ENCODE data around the gene ZNF132.
"Not testable (repeated sequence)": the region's sequence is repeated elsewhere in the genome, so short reads cannot be mapped to it uniquely, and the experiment has no call there.

The ZNF132 gene

DNA sequence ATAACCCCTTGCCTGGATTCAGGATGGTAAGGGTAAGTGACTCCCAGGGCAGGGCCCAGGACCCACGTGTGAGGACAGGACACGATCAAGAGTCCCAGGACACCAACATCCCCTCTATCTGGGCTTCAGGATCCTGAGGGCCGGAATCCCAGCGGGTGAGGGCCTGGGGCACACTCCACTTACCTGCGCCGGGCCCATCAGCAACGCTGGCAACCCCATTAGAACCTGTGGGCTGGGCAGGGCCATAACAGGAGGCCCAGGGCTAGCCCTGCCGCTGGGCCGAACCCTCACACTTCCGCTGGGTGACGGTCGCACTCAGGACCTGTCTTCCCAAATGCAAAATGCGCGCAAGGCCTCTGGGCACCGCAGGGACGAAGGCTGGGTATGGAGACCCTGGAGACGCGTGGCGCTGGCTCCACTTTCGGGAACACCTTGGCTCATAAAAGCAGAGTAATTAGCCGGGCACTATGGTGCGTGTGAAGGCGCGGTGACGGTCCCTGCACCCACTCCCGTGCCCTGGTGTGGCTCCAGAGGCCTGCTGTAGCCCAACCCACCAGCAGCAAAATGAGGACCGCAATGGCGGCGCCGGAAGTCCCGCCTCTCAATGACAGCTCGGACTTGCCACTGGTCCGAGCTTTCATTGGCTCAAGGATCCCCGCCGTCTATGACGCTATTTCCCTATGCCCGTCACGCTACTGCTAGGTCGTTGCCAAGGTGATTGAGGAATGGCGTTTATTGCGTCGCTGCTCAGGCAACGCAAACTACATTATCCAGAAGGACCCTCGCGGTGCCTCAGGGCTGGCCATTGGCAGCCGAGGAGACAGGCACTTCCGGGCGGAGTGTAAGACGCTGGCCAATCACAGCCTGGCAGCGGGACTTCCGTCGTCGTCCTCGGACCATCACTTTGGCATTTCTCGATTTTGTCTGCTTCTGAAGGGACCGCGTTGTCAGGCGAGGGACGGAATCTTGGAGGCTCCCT, at the start of gene ZNF132:
TSS of gene ZNF132 (minus strand) at position 578 of the 979 bp plus-strand sequence. CDS start at position 246, 332 bp downstream.
- peak; percentile 100 for DNase-seq (ENCODE audit: low read depth)

DNA sequence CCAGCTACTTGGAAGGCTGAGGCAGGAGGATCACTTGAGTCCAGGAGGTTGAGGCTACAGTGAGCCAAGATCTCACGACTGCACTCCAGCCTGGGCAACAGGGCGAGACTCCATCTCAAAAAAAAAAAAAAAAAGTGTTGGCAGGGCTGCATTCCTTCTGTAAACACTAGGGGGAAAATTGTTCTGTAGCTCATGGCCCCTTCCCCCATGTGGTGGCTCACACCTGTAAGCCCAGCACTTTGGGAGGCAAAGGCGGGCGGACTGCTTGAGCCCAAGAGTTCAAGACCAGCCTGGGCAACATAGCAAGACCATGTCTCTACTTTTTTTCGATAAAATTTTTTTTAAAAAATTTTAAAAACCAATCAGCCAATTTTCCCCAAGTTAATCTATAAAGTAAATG, 44.4 kb upstream of the ZNF132 start:
- not testable (repeated sequence) for DNase-seq (ENCODE audit: low read depth)

DNA sequence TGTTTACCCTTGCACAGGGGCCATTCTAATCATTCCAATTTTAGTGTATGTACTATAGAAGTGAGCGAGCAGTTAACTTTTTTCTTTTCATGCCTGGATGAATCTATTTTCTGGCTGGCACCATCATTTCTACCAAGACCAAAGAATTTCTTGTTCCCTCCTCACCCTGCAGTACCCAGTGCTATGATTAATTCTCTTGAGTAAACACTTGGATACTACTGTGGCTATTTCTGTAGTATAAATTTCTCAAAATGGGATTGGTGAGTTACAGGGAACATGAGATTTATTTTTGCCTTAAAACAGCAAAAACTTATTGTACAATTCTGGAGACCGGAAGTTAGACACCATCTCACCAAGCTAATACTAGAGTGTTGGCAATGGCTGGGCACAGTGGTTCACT, 43.8 kb upstream of the ZNF132 start:
- no peak for DNase-seq (ENCODE audit: low read depth)

DNA sequence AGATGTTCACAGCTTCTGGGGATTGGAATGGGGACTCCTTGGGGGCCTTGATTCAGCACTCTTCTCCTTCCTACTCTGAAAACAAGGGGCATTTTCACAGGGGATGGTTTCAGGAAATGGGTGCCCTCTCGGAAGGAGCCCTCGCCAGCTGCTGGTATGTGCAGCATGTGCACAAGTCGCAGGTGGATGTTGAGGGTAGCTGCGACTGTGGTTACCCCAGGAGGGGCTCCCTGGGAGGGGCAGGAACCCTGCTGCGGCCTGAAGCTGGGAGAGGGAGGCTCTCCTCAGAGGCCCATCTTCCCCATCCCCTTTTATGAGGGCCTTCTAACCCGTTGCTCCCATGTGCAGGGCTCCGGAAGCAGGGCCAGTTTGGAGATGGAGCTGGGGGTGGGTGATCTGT, 42.4 kb upstream of the ZNF132 start:
- no peak for DNase-seq (ENCODE audit: low read depth)

DNA sequence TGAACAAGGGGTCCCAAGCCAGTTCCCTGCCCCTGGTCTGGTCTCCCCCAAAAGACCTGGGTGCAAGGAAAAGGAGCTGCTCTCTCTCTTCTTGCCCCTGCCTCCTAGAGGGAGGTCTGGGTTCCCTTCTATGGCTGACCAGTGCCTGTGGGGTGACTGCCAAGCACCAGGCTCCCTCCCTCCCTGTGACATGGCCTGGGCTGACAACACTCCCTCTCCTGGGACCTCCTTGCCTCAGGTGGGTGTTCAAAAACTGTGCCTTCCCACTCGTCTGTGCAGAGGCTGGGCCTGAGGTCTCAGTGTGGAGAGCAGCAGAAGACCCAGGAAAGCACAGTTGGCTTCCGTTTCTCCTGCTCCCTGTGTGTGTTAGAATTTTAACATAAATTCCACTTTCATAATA, 40.9 kb upstream of the ZNF132 start:
- DNase-seq (ENCODE audit: low read depth): no peak

DNA sequence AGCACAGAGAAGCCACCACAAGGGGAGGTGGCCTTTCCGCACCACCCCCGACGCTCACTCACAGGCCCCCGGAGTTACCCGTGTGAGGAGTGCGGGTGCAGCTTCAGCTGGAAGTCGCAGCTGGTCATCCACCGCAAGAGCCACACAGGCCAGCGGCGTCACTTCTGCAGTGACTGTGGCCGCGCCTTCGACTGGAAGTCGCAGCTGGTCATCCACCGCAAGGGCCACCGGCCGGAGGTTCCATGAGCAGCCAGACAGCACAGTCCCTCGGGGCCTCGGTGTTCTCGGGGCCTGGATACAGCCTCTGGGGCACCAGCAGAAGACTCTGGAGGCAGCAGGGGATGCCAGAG, 40.5 kb upstream of the ZNF132 start:
- DNase-seq (ENCODE audit: low read depth): no peak

DNA sequence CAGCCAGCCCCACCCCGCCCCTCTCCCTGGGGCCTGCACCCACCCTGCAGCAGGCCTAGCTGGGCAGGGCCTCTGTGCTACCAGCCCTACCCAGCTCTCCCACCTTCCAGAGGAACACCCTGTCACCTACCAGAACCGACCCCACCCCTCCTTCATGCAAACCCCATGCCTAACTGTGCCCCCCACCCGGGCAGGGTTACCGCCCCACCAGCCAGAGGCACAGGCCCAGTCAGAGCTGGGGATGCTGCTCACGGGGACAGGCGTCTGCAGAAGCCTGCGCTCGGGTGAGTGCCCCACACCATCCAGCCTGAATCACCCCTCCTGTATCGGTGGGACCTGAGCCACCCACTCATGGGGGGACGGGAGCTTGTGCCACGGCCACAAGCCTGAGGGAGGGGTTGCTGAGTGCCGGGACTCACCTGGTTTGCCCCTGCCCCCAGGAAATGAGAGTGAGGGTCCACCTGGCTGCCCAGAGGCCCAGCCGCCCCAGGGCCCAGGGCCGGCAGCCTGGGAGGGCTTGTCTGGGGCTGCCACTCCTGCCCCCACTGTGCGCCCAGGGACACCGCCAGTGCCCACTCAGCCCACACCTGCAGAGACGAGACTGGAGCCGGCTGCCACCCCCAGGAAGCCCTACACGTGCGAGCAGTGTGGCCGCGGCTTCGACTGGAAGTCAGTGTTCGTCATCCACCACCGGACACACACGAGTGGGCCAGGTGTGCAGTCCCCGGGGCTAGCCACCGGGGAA, 40.0 kb upstream of the ZNF132 start:
- no peak for DNase-seq (ENCODE audit: low read depth)

DNA sequence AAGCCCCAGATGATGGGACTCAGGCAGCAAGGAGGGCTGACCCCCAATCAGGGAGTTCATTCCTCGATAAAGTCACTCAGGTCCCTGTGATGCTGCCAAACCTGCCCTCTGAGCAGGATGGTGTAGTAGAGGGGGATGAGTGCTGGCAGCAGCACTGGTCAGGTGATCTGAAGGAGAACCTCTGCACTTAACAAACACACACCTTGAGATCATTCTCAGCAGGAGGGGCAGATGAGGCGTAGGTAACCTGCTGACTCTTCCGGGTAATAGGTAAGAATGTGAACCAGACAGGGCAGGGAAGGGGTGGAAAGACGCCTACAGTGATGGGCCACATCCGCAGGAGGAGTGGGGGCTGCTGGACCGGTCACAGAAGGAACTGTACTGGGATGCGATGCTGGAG, 39.4 kb upstream of the ZNF132 start:
- no peak for DNase-seq (ENCODE audit: low read depth)

DNA sequence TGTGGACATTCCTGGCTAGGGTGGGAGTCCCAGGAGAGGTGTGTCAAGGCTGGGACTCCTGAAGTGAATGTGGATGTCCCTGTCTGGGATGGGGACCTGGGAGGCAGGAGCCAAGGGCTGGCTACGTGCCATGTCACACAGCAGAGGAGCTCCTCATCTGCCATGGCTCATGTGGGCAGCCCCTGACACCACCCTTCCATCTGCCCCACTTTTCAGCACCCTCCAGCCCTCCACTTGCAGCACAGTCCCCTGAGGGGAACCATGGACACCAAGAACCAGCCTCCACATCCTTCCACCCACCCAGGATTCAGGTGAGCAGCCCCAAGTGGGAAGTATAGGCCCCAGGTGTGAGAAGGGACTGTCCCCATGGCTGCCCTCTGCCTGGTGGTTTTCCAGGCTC, 37.9 kb upstream of the ZNF132 start:
- no peak for DNase-seq (ENCODE audit: low read depth)

DNA sequence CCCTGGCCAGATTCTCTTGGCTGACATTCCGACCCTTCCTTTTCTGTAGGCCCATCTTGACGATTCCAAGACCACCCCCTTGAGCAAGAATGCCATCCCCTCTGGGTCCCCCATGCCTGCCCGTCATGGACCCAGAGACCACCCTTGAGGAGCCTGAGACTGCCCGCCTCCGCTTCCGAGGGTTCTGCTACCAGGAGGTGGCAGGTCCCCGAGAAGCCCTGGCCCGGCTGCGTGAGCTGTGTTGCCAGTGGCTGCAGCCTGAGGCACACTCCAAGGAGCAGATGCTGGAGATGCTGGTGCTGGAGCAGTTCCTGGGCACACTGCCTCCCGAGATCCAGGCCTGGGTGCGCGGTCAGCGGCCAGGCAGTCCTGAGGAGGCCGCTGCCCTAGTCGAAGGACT, 37.2 kb upstream of the ZNF132 start:
- no peak for DNase-seq (ENCODE audit: low read depth)

DNA sequence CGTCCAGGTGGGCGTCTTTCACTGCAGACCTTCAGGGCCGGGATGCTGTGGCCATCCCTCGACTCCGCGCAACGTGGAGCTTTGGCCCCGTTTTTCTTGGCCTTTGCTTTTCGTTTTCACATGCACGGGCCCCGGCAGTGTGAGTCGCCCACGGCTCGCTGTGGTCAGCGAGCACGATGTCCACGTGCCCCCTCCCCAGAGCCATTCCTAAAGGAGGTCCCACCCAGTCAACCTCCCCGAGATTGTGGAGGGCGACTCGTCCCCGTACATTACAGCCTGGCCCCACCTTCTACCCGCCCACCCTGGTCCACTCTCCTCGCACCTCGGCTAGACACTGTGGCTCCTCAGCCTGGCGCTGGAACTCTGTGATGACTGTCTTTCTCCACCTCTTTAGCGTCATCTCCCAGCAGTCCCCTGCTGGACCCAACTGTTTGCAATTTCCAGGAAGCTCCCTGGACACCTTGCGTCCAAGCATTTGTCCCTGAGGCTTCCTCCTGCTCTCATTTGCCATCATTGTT, 36.6 kb upstream of the ZNF132 start:
- DNase-seq (ENCODE audit: low read depth): peak; percentile 29

DNA sequence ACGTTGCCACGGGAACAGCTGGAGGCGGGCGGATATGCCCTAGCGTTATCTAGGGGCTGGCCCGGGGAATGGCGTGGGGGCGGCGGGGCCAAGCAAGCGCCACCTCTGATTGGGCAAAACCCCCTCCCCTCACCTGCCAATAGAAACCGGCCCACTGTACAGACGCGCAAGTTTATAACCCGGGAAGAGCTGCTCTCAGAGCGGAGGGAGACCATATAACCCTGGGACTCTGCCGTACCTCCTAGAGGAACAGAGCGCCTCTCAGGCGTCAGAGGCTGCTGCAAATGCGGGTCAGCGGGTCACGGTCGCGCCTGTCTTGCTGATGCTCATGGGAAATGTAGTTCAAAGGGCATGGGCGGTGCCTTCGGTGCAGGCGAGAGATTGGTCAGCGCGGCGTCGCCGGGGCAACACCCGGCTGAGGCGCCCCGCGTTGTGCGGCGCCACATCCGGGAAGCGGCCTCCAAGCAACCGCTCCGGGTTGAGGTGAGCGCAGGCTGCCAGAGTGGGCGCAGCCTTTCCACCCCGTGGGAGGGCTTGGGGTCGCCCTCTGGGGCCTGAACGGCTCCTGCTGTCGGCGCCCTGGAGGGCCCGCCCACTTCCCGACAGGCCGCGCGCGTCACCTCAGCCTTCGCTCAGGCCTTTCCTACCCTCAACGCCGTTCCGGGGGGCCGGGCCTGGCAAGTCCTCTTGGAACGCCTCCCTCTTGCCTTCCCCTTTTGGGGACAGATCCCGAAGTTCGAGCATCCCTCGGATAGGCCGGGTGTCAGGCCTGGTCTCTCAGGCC, 36.0 kb upstream of the ZNF132 start, which contains the start of gene ZNF446:
TSS of gene ZNF446 (plus strand) at position 639 of the 784 bp plus-strand sequence. CDS start 867 bp downstream, outside the sequence.
- peak; percentile 98 for DNase-seq (ENCODE audit: low read depth)

DNA sequence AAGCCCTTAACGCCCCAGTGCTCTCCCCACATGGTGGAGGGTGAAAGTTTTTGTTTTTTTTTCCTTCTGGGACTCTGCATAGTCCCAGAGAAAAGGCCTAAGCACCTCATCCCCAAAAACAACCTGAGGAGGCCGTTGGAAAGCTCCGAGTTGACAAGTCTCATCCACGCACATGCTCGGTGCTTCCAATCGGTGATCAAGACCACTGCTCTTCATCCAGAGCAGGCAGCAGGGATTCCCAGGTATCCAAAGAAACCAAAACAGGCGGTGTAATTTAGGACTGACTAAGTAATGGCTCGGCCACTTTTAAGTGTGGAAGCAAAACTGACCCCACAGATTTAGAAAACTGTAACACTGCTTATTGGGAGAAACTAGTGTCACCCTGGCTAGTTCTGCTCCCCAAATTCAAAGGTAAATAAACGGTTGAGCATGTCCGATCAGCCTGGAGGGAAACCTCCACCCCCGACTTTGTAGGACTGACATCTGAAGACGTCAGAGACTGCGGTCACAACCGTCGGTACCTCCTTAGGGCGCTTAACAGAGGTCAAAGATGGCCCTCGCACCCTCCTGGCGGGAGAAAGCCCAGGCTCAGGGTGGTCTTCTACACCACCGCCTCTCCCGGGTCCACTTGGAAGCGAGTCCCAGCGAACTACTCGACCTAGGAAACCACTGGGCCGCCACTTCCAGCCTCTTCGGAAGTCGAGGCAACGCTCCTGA, 35.2 kb upstream of the ZNF132 start:
- DNase-seq (ENCODE audit: low read depth): no peak

DNA sequence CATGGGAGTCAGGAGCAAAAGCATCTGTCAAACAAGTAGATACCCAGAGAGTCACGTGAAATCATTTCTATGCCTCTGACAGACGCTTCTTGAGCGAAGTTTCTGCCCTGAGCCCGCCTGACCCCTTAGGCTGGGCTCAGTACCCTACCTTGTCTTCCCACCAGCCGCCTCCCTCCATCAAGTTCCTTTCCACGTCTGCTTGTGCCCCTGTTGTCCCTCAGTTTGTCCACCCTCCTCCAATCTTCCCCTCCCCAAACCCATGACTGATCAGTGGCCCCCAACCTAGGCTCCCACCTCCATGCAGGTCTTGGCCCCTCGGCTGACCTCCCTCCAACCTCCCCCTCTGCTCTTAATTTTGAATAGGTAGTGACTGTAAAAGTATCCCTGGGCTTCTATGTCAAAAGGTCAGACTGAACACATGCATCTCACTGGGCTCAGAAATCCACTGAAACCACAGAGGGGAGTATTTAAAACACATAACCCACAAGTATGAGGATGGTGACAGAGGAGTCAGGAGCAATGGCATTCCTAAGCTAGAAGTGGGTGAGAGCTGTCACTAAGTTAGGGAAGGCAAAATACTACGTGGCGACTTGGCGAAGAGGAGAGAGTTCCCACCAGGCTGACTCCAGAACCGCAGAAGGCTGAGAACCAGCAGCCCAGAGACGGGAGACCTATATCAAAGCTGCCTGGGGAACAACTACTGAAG, 34.5 kb upstream of the ZNF132 start:
- peak; percentile 31 for DNase-seq (ENCODE audit: low read depth)

DNA sequence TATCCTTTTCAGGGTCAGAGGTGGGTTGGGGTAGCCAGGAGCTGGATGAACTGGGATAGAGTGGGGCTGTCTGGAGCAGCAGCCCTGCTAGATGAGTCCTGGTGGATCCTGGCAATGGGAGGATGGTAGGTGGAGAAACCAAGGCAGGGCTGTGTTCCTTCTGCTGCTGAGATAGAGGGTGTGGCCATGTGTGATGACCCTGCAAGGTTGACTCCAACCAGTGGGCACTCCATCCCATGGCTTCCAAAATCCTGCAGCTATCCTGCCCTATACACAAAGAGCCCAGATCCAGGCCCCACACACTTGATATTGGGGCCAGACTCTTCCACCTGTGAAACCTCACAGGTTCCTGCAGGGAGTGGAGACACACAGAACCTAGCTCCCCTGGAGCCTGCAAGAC, 33.8 kb upstream of the ZNF132 start:
- DNase-seq (ENCODE audit: low read depth): no peak

DNA sequence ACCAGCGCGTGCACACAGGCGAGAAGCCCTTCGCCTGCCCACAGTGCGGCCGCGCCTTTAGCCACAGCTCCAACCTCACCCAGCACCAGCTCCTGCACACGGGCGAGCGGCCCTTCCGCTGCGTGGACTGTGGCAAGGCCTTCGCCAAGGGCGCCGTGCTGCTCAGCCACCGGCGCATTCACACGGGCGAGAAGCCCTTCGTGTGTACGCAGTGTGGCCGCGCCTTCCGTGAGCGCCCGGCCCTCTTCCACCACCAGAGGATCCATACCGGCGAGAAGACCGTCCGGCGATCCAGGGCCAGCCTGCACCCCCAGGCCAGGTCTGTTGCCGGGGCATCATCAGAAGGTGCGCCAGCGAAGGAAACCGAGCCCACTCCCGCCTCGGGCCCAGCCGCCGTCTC, 31.8 kb upstream of the ZNF132 start:
- DNase-seq (ENCODE audit: low read depth): no peak

DNA sequence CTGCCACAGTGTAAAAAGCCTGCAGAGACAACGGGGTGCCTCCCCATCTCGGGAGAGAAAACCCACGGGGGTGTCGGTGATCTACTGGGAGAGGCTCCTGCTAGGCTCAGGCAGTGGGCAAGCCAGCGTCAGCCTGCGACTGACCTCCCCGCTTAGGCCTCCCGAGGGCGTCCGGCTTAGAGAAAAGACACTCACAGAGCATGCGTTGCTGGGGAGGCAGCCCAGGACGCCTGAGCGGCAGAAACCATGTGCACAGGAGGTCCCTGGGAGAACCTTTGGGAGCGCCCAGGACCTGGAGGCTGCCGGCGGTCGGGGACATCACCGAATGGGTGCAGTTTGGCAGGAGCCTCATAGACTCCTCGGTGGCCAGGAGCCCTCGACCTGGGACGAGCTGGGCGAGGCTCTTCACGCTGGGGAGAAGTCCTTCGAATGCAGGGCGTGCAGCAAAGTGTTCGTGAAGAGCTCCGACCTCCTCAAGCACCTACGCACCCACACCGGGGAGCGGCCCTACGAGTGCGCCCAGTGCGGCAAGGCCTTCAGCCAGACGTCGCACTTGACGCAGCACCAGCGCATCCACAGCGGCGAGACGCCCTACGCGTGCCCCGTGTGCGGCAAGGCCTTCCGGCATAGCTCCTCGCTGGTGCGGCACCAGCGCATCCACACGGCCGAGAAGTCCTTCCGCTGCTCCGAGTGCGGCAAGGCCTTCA, 31.0 kb upstream of the ZNF132 start:
- not testable (repeated sequence) for DNase-seq (ENCODE audit: low read depth)

DNA sequence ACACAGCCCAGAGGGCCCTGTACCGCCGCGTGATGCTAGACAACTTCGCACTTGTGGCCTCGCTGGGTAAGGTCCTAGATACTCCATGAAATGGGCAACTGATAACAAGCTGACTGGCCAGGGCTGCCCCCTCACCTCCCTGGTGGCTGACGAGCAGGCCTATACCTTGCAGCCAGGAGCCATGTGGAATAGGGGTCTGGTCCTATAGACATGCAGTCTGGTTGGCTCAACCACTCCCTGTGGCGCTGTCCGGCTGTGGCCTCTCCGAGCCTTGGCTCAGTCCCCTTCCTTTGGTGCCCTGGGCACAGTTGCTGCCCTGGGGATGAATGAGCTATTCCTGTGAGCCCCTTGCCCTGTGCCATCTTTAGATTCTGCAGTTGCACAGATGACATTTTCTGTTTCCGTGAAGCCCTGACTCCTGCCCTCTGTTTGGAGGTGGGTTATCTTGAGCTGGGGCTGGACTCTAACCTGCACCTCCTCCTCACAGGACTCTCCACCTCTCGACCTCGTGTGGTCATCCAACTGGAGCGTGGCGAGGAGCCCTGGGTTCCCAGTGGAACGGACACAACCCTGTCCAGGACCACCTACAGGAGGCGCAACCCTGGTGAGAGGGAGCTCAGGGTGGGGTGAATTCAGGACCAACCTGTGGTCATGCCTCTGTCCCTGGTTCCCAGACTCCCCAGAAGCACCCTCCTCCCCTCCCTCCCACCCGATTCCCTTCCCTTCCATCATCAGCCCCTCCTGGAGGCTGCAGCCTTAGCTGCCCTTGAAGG, 29.5 kb upstream of the ZNF132 start:
- DNase-seq (ENCODE audit: low read depth): no peak

DNA sequence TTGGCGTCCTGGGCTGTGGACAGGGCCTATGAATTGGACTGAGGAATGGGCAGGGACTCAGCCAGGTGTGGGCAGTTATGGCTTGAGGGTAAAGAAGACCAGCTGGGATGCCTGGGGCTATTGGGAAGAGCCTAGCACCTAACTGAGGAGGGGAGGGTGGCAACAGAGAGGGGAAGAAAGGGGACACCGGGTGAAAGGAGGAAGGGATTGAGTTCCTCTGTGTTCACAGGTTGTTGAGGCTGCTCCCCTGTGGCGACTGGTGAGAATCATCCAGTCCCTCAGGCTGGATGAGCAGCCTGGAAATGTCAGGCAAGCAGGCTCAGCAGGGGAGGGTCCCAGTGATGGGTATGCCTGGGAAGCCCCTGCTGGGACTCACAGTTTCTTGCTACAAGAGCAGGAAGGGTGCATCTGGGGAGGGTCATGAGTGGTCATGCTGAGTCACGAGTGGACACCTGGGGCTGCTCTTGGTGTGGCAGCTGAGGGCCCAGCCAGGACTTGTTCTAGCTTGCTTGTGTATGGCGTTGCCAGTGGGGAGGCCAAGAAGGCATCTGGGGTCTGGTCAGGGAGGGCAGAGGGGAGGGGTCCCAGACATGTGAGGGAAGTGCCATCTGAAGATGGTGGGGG, 28.4 kb upstream of the ZNF132 start:
- no peak for DNase-seq (ENCODE audit: low read depth)

Data from fibroblast of gingiva (primary cell).